ENCODE measurements around the gene DLGAP1. TPM values are rescaled to one million over a fixed set of nuclear protein-coding genes. Genes with fewer than 3 reads are reported as not detected.

The DLGAP1 gene
- total RNA-seq, 1 experiment from 2014 or later: 23.2 TPM

GRCh38 chr18:3712491-3712890 lies 742.6 kb downstream of the DLGAP1 start:
- H3K4me1 Mint-ChIP-seq: peaks cover 0 to 6% of the 10 kb centered on the region in 2 experiments; a peak in 1 of 4 replicates
- Histone ChIP-seq H3T11ph (ENCODE audit: low read length) (no peak overlapping the region), H2AFZ (ENCODE audit: low read length) (no peak overlapping the region)

More at GRCh38 chr18:3712491-3712890, 742.6 kb downstream of the DLGAP1 start:
- Histone ChIP-seq H4K8ac (replicated peaks; ENCODE audit: insufficient read length, low read depth, low read length) (no peak overlapping the region), H2BK5ac (ENCODE audit: insufficient read length, low read length) (no peak overlapping the region), H3K4me2 (ENCODE audit: insufficient read depth, insufficient read length, low read length) (no peak overlapping the region), H4K20me1 (ENCODE audit: control insufficient read depth, insufficient read depth, insufficient read length) (no peaks in the 10 kb centered on the region), H3K27me3 (ENCODE audit: insufficient read depth, low read length) (no peaks in the 10 kb centered on the region), H3K56ac (ENCODE audit: insufficient read length, low read depth, low read length) (no peak overlapping the region), H3K9ac (ENCODE audit: extremely low read depth, insufficient read length, low read length) (no peak overlapping the region), H3K27ac (ENCODE audit: insufficient read length, low read depth, low read length) (no peak overlapping the region), H3K9me3 (ENCODE audit: control insufficient read depth, low read depth, low read length) (no peaks in the 10 kb centered on the region), H2AK5ac (ENCODE audit: insufficient read length, low read length) (no peak overlapping the region), H3K4ac (ENCODE audit: low read depth, low read length) (no peak overlapping the region), H2BK12ac (ENCODE audit: insufficient read length, low read depth, low read length) (no peak overlapping the region), H3K79me1 (ENCODE audit: insufficient read depth, low read depth, low read length, poor library complexity, severe bottlenecking) (no peaks in the 10 kb centered on the region), H4K91ac (ENCODE audit: insufficient read length, low read depth, low read length) (no peak overlapping the region), H2BK15ac (ENCODE audit: low read depth, low read length) (no peak overlapping the region), H3K4me1 (ENCODE audit: insufficient read depth, low read length) (no peaks in the 10 kb centered on the region), H3K18ac (ENCODE audit: insufficient read length, low read depth, low read length) (no peak overlapping the region), H2BK120ac (ENCODE audit: low read depth, low read length, poor library complexity, severe bottlenecking) (no peak overlapping the region), H3K23ac (ENCODE audit: insufficient read length, low read depth, low read length) (no peak overlapping the region), H2BK20ac (ENCODE audit: low read depth, low read length, poor library complexity, severe bottlenecking) (no peak overlapping the region), H4K5ac (ENCODE audit: insufficient read length, low read depth, low read length) (no peak overlapping the region), H3K14ac (ENCODE audit: insufficient read depth, low read length) (no peak overlapping the region), H3K79me2 (ENCODE audit: insufficient read depth, low read length) (no peaks in the 10 kb centered on the region), H3K23me2 (ENCODE audit: insufficient read length, low read depth, low read length, poor library complexity, severe bottlenecking) (no peaks in the 10 kb centered on the region)
- Mint-ChIP-seq H3K36me3 (ENCODE audit: insufficient read depth in 1 of 3, low read depth in 3 of 3) (0 out of 7 replicates have a peak, but pooled peaks cover 0 to 2% (median 0%) of the 10 kb centered on the region in 3 experiments), H3K27me3 (ENCODE audit: low read depth) (no peaks in the 10 kb centered on the region), H3K9me3 (no peaks in the 10 kb centered on the region), H3K4me3 (no peak overlapping the region), H3K27ac (no peak overlapping the region)
- TF ChIP-seq CTCF (conservative IDR thresholded peaks at IDR 0.05): no peak
- no peak for DNase-seq
- WGBS (ENCODE audit: extremely low coverage, insufficient read length, low lambda C conversion rate): no CpG with 5 or more reads among the region's 5 CpGs
